KBM-7 (cell line): Measurements from ENCODE around the gene GCNT3.
A peak's percentile ranks its signal among the peaks of the same experiment; 100 is the strongest.
"Not testable (repeated sequence)": the region's sequence is repeated elsewhere in the genome, so short reads cannot be mapped to it uniquely, and the experiment has no call there.

ENCODE experiments used
- DNase-seq: peaks from one replicate; pipeline ENCODE4 v3.0.0-alpha.2; 2015
- in situ Hi-C: fragments of 300-500 bp; cut with MboI; formaldehyde crosslinking; loops from 2 replicates; pipeline ENCODE4 v1.14.3; 2020; ENCODE audit warnings: low sequenced_read_pairs, low pct_unique_long_range_greater_than_20kb, mixed read lengths

The GCNT3 gene

DNA sequence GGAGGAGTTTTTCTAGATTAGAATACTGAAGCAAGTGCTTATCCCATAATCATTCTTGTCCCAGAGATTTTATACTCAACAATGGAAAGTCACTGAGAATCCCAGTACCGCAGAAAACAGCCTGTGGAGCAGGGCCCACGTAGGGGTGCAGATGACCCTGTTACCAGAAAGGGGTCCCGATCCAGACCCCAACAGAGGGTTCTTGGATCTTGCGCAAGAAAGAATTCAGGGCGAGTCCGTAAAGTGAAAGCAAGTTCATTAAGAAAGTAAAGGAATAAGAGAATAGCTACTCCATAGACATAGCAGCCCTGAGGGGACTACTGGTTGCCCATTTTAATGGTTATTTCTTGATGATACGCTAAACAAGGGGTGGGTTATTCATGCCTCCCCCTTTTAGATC is 2.6 kb downstream of the GCNT3 start:
- in situ Hi-C loops = no loop called here
- DNase-seq = no peak

DNA sequence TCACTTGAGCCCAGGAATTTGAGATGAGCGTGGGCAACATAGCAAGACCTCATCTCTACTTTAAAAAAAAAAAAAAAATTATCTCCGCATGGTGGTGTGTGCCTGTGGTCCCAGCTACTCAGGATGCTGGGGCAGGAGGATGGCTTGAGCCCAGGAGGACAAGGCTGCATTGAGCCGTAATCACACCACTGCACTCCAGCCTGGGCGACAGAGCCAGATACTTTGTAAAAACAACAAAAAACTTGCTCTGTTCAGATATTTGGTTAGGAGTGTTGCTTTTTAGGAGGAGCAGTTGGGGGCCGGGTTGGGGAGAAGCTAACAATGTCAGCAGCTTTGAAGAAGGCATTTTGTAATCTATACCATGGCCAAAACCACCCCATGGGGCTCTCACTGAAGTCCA is 4.1 kb downstream of the GCNT3 start:
- in situ Hi-C loops = no loop called here
- DNase-seq = no peak

DNA sequence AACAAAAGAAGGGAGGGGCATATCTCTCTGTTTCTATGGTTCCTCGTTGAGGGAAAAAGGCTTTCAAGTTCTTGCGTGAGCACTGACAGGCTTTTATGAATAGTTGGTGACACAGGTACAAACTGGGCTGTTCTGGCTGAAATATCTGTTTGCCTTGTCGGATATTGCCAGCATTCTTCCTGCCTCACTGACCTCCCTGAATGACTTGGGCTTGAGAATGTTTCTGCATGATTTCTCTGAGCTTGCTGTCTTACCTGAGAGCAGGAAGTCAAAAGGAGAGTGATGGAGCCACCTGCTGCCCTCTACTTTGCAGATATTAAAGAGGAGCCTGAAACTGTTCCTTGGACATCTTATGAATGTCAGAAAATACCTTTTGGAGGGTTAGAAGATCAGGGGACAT is 4.8 kb downstream of the GCNT3 start:
- DNase-seq = no peak
- in situ Hi-C loops = no loop called here

DNA sequence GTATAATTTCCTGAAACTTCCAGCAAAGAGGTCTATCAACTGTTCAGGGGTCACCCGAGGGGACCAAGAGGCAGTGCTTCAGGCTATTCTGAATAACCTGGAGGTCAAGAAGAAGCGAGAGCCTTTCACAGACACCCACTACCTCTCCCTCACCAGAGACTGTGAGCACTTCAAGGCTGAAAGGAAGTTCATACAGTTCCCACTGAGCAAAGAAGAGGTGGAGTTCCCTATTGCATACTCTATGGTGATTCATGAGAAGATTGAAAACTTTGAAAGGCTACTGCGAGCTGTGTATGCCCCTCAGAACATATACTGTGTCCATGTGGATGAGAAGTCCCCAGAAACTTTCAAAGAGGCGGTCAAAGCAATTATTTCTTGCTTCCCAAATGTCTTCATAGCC is 6.8 kb downstream of the GCNT3 start:
- in situ Hi-C loops = no loop called here
- no peak for DNase-seq

DNA sequence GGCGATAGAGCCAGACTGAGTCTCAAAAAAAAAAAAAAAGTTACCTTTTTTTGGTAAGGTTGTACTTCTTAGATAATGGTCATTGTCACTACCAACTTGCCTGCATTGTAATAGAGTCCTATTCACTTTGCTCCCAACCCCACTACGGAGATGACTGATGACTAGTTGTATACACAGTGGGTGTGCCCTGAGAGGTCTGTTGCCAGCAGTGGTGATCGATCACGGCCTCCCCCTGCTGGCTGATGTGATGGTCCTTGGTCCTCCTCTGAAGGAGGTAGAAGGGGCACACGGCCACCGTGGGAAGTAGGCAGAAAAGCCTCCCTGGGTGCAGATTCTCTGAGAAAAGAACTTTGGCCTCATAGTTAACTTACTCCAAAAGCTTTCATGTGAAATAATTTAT is 10.7 kb downstream of the GCNT3 start:
- DNase-seq = peak; percentile 53
- in situ Hi-C loops = no loop called here

DNA sequence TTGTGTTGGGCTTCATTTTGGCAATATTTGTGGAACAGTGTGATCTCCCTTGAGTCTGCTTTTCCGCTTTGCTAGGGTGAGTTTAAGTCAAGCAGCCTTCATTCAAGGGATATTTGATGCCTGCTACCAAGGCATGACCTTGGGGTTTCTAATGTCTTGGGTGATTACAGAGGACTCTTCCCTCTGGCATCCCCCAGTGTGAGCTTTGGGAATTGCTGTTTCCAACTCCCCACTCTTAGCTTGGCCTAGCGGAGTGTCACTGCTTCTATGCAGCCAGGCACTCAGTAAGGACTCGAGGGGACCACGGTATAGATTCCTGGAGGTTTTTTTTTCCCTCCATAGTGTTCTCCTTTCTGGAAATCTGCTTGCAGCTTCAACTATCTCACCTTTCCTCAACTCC is 21.1 kb downstream of the GCNT3 start:
- DNase-seq = no peak

DNA sequence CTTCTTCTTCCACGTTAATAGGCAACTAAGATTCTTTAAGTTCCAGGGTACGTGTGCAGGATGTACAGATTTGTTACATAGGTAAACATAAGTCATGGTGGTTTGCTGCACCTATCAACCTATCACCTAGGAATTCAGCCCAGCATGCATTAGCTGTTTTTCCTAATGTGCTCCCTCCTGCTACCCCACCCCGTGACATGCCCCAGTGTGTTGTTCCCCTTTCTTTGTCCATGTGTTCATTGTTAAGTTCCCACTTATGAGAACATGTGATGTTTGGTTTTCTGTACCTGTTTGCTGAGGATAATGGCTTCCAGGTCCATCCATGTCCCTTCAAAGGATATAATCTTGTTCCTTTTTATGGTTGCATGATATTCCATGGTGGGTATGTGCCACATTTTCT is 24.6 kb downstream of the GCNT3 start:
- no peak for DNase-seq
- in situ Hi-C loops = loop anchor here (25.0 kb wide), 1 partner anchor 99 kb away; no protein-coding TSS in a partner anchor

More for the DNA sequence above, 21.1 kb downstream of the GCNT3 start:
- in situ Hi-C loops = loop anchor here (25.0 kb wide), 1 partner anchor 95 kb away; no protein-coding TSS in a partner anchor

DNA sequence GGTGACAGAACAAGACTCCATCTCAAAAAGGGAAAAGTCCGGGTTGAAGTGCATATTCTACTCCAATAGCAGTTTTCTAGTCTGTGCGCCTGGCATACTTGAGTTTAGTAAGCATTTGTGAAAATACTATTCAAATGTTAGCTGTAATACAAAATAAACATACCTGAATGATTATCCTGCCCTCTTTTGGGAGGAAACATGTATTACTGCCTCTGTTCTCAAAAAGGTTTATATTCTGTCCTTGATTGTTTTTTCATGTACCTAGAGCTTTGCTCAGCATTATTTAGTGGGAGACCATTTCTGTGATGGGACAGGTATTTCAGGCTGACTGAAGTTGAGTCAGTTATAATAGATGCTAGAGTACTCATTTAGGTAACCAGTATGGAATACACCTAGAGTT is 25.9 kb downstream of the GCNT3 start:
- DNase-seq = not testable (repeated sequence)
- in situ Hi-C loops = loop anchor here (25.0 kb wide), 1 partner anchor 100 kb away; no protein-coding TSS in a partner anchor

DNA sequence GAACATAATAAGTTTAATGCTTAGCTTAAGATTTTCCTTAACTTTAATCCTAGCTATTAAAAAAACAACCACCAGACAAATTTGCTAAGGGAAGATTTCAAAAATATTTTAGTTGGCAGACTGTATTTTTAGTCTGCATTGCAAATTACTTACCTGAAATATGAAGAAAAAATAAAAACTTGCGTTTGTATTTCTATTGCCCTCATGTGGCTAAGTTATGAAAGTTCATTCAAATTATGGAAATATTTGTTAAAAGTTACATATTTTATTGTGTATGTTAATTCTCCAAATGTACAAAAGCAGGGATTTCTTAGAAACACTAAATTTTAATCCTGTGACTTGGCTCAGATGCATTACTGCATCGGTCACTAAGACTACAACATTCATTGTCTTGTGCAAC is 30.8 kb downstream of the GCNT3 start:
- in situ Hi-C loops = loop anchor here (25.0 kb wide), 1 partner anchor 105 kb away; no protein-coding TSS in a partner anchor
- DNase-seq = no peak

DNA sequence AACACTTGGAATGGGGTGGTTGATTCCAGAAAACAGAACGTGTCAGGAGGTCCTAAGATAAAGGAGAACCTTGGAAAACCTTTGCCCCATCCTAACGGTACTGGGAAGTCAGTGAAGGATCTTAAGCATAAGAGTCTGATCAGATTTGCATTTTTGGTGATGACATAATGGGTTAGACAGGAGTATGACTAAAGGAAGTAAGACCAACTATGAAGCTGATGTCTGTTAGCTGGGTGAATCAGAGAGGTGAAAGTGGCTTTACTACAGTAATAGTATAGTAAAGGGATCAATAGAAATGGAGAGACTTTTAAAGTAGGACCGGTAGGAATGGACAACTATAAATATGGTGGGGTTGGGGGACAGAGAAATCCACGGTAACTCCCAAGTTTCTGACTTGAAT is 33.2 kb downstream of the GCNT3 start:
- in situ Hi-C loops = loop anchor here (25.0 kb wide), 1 partner anchor 107 kb away; no protein-coding TSS in a partner anchor
- no peak for DNase-seq

DNA sequence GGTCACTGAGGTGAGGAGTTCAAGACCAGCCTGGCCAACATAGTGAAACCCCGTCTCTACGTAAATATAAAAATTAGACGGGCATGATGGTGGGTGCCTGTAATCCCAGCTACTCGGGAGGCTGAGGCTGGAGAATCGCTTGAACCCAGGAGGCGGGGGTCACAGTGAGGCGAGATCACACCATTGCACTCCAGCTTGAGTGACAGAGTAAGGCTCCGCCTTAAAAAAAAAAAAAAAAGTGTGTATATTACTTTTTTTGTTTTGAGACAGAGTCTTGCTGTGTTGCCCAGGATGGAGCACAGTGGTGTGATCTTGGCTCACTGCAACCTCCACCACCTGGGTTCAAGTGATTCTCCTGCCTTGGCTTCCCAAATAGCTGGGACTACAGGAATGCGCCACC is 34.2 kb downstream of the GCNT3 start:
- not testable (repeated sequence) for DNase-seq

DNA sequence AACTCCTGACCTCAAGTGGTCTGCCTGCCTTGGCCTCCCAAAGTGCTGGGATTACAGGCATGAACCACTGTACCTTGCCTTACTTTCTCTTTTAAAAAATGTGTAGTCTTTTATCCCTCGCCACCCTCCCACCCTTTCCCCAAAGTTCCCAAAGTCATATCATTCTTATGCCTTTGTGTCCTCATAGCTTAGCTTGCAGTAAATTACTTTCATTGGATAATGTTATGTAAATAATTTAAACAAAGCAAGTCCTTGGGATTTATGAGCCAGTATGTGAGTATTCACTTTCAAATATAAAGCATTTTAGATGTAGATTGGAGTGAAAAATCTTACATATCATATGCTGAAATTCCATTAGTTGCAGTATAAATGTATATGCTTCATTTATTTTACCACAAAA is 34.7 kb downstream of the GCNT3 start:
- in situ Hi-C loops = loop anchor here (25.0 kb wide), 1 partner anchor 109 kb away; no protein-coding TSS in a partner anchor
- no peak for DNase-seq

More for the DNA sequence above, 34.2 kb downstream of the GCNT3 start:
- in situ Hi-C loops = loop anchor here (25.0 kb wide), 1 partner anchor 109 kb away; no protein-coding TSS in a partner anchor

DNA sequence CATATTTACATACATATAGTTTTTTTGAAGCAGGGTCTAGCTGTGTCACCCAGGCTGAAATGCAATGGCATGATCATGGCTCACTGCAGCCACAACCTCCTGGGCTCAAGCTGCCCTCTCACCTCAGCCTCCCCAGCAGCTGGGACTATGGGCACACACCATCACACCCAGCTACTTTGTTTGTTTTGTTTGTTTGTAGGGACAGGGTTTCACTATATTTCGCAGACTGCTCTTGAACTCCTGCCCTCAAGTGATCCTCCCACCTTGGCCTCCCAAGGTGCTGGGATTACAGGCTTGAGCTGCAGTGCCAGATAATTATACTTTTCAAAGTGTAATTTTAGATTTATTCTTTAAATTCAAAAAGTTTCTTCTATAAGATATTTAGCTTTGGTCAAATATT is 35.5 kb downstream of the GCNT3 start:
- DNase-seq = no peak
- in situ Hi-C loops = loop anchor here (25.0 kb wide), 1 partner anchor 110 kb away; no protein-coding TSS in a partner anchor

DNA sequence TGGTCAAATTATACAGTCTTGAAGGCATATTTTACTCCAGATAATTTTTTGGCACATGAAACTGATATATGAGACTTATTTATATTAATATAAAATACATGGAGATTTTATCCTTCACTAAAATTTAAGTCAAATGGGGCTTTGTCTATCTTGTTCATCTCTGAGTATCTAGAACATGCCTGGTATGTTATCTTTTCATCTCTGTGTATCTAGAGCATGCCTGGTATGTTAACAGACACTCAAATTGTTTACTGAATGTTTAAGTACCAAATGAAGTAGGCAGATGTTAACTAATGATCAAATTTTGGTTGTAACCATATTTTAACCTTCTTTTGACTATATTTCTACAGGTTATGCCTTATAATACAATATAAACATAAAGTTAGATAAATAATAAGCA is 38.0 kb downstream of the GCNT3 start:
- in situ Hi-C loops = loop anchor here (25.0 kb wide), 1 partner anchor 112 kb away; no protein-coding TSS in a partner anchor
- no peak for DNase-seq

DNA sequence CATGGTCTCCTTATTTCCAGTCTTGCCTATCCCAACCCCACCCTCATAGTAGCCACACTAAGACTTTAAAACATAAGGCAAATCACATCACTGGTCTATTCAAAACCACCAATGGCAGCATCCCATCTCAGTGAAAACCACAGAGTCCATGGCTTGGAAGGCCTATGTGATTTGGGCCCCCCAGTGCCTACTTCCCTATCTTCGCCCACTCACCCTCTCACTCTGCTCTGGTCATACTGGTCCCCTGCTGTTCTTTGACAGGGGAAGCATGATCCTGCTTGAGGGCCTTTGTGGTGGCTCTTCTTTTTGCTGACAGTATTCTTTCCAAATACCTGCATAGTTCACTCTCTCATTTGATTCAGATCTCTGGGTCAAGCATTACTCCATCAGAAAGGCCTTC is 42.5 kb downstream of the GCNT3 start:
- no peak for DNase-seq
- in situ Hi-C loops = no loop called here

DNA sequence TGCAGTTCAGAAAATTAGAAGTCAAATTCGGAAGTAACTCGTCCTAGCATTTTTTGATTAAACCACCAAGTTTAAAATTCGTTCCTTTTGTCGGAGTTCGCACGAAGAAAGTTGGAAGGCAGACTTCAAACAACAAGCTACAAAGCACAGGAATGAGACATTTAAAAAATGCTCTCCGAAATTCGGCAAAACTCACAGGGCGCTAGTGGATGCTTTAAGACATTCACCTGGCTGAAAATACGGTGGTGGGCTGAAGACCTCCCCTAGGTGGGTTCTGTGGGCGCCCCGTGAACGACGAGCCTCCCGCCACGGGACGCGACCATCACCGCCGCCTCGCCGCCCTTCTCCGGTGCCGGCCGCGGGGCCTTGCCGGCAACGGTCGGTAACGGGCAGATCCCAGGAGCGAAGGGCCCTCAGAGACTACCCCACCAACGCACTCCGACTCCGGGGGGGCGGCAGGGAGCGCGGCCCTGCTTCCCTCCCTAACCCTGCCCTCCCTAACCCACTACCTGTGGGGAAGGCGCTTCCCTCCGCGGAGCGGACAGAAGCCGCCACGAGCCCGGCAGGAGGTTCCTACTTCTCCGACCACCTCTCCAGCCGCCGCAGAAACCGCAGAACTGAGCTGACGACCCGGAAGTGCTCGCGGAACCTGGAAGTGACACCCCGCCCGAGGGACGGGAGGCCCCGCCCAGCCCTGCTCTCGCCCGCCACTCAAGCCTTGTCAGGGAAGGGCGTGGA is 45.5 kb downstream of the GCNT3 start, which contains the start of gene GTF2A2:
Gene GTF2A2 (minus strand): TSS at position 619 of the 738 bp plus-strand sequence. CDS start 5,238 bp downstream, outside the sequence.
- in situ Hi-C loops = no loop called here
- peak; percentile 98 for DNase-seq

DNA sequence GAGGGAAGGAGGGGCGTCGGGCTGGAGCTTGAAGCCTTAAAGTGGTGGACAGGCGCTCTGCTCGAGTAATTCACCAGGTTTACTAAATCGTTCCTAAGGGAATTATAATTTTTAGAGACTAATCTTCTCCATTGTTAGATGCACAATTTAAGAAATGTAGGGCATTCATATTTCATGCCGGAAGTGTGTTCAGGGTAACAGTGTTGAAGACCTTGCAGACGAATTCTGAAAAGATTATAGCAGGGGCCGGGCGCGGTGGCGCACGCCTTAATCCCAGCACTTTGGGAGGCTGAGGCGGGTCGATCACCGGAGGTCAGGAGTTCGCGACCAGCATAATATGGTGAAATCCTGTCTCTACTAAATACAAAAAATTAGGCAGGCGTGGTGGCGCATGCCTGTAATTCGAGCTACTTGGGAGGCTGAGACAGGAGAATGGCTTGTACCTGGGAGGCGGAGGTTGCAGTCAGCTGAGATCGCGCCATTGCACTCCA is 46.1 kb downstream of the GCNT3 start:
- no peak for DNase-seq
- in situ Hi-C loops = no loop called here

DNA sequence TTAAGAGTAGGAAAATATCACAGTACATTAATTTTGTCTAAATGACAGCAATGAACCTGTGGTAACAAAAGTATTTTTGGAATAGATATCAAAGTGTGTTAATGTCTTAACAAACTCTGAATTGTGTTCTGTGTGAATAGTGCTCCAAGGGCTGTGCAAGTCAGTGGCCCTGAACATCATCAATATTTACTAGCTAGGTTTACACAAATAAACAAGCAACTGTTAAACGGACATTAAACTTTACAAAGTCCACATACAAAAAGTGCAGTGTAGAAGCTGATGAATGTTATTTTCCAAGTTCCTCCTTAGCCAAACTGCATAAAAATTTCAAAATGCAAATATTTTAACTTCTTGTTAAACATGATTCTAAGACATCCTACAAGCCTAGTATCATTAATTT is 47.8 kb downstream of the GCNT3 start:
- in situ Hi-C loops = no loop called here
- DNase-seq = no peak

DNA sequence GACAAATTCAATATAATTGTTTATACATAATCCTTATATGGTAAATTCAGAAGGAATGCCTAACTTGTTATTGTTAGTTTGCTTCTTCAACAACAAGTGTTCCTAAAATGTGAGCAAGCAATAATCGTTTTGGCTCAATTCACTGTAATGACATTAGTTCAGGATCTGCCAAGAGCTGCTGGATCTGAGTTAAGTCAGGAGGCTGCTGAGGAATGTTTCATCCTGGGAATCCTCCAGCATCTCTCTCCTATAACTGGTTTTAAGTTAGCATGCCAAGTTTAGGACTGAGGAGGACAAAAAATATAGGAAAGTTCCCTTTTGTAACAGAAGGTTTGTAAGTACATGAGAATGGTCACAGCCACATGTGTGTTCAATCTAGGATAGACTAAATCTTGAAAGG is 50.7 kb downstream of the GCNT3 start:
- DNase-seq = no peak
- in situ Hi-C loops = no loop called here

DNA sequence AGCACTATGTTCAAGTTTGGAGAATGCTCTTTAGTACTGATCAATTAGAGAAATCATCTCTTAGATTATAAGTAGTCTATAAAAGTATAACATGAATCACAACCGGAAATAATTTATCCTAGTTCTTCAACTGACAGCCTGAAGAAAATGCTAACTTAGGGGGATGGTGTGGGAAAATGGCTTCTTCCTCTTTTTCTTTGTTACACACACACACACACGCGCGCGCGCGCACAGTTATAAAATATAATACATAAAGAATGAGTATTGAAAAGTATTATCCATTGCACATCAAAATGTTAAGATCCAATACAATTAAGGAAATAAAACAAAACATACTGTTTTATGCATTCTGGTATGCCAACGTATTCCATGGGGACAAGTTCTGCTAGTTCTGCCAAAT is 57.0 kb downstream of the GCNT3 start:
- in situ Hi-C loops = no loop called here
- no peak for DNase-seq
